Measurements from ENCODE around the gene F7.
"Not testable (repeated sequence)": the region's sequence is repeated elsewhere in the genome, so short reads cannot be mapped to it uniquely, and the experiment has no call there.

F7 gene

GRCh38 chr13:113074876-113075275 lies 30.7 kb upstream of the F7 start:
- no peaks in the 10 kb centered on the region for H3K4me1 ChIP-seq (ENCODE audit: control insufficient read depth, insufficient read depth, low read length)
- H3K9me3 ChIP-seq (ENCODE audit: control insufficient read depth, insufficient read depth, low read length), result no peaks in the 10 kb centered on the region
- H3K36me3 ChIP-seq (ENCODE audit: control insufficient read depth, insufficient read depth, low read length), result peaks cover 5% of the 10 kb centered on the region
- H3K4me3 ChIP-seq (ENCODE audit: low read depth, low read length), result no peak overlapping the region
- H3K27me3 ChIP-seq (ENCODE audit: control insufficient read depth, insufficient read depth, low read length), result no peaks in the 10 kb centered on the region
- no peak overlapping the region for H3K9ac ChIP-seq (ENCODE audit: low read depth, low read length)

- Histone ChIP-seq H3K36me3 (ENCODE audit: control insufficient read depth, insufficient read depth, low read length) (peaks cover 5% of the 10 kb centered on the region), H3K4me3 (ENCODE audit: low read depth, low read length) (no peak overlapping the region), H3K27me3 (ENCODE audit: control insufficient read depth, insufficient read depth, low read length) (no peaks in the 10 kb centered on the region), H3K9me3 (ENCODE audit: control insufficient read depth, insufficient read depth, low read length) (no peaks in the 10 kb centered on the region), H3K4me1 (ENCODE audit: control insufficient read depth, insufficient read depth, low read length) (no peaks in the 10 kb centered on the region), H3K9ac (ENCODE audit: low read depth, low read length) (no peak overlapping the region)
Measured at GRCh38 chr13:113075711-113076110, 29.9 kb upstream of the F7 start.

- H3K4me1 ChIP-seq (ENCODE audit: control insufficient read depth, insufficient read depth, low read length), result no peaks in the 10 kb centered on the region
- H3K27me3 ChIP-seq (ENCODE audit: control insufficient read depth, insufficient read depth, low read length), result no peaks in the 10 kb centered on the region
- H3K9me3 ChIP-seq (ENCODE audit: control insufficient read depth, insufficient read depth, low read length), result no peaks in the 10 kb centered on the region
- H3K4me3 ChIP-seq (ENCODE audit: low read depth, low read length), result no peak overlapping the region
- peaks cover 5% of the 10 kb centered on the region for H3K36me3 ChIP-seq (ENCODE audit: control insufficient read depth, insufficient read depth, low read length)
- H3K9ac ChIP-seq (ENCODE audit: low read depth, low read length), result no peak overlapping the region
Measured at GRCh38 chr13:113076681-113077401, 28.8 kb upstream of the F7 start.

- no peak overlapping the region for H3K4me3 ChIP-seq (ENCODE audit: low read depth, low read length)
- H3K9me3 ChIP-seq (ENCODE audit: control insufficient read depth, insufficient read depth, low read length), result no peaks in the 10 kb centered on the region
- H3K36me3 ChIP-seq (ENCODE audit: control insufficient read depth, insufficient read depth, low read length), result peaks cover 5% of the 10 kb centered on the region
- no peak overlapping the region for H3K9ac ChIP-seq (ENCODE audit: low read depth, low read length)
- H3K4me1 ChIP-seq (ENCODE audit: control insufficient read depth, insufficient read depth, low read length), result no peaks in the 10 kb centered on the region
- H3K27me3 ChIP-seq (ENCODE audit: control insufficient read depth, insufficient read depth, low read length), result no peaks in the 10 kb centered on the region
Measured at GRCh38 chr13:113077566-113077952, 28.0 kb upstream of the F7 start.

- H3K9me3 ChIP-seq (ENCODE audit: control insufficient read depth, insufficient read depth, low read length), result no peaks in the 10 kb centered on the region
- no peaks in the 10 kb centered on the region for H3K4me1 ChIP-seq (ENCODE audit: control insufficient read depth, insufficient read depth, low read length)
- no peak overlapping the region for H3K4me3 ChIP-seq (ENCODE audit: low read depth, low read length)
- no peaks in the 10 kb centered on the region for H3K27me3 ChIP-seq (ENCODE audit: control insufficient read depth, insufficient read depth, low read length)
- H3K36me3 ChIP-seq (ENCODE audit: control insufficient read depth, insufficient read depth, low read length), result peaks cover 5% of the 10 kb centered on the region
- H3K9ac ChIP-seq (ENCODE audit: low read depth, low read length), result no peak overlapping the region
Measured at GRCh38 chr13:113077953-113078901, 27.4 kb upstream of the F7 start.

- no peaks in the 10 kb centered on the region for H3K9me3 ChIP-seq (ENCODE audit: control insufficient read depth, insufficient read depth, low read length)
- H3K36me3 ChIP-seq (ENCODE audit: control insufficient read depth, insufficient read depth, low read length), result peaks cover 5% of the 10 kb centered on the region
- H3K9ac ChIP-seq (ENCODE audit: low read depth, low read length), result no peak overlapping the region
- no peaks in the 10 kb centered on the region for H3K27me3 ChIP-seq (ENCODE audit: control insufficient read depth, insufficient read depth, low read length)
- no peaks in the 10 kb centered on the region for H3K4me1 ChIP-seq (ENCODE audit: control insufficient read depth, insufficient read depth, low read length)
- H3K4me3 ChIP-seq (ENCODE audit: low read depth, low read length), result no peak overlapping the region
Measured at GRCh38 chr13:113078902-113079780, 26.4 kb upstream of the F7 start.

GRCh38 chr13:113079781-113080080 lies 25.9 kb upstream of the F7 start:
- H3K4me3 ChIP-seq (ENCODE audit: low read depth, low read length); H3K4me1 ChIP-seq (ENCODE audit: control insufficient read depth, insufficient read depth, low read length); H3K36me3 ChIP-seq (ENCODE audit: control insufficient read depth, insufficient read depth, low read length); H3K9ac ChIP-seq (ENCODE audit: low read depth, low read length); H3K27me3 ChIP-seq (ENCODE audit: control insufficient read depth, insufficient read depth, low read length); H3K9me3 ChIP-seq (ENCODE audit: control insufficient read depth, insufficient read depth, low read length): not testable (repeated sequence)

- no peak overlapping the region for H3K4me3 ChIP-seq (ENCODE audit: low read depth, low read length)
- H3K27me3 ChIP-seq (ENCODE audit: control insufficient read depth, insufficient read depth, low read length), result no peaks in the 10 kb centered on the region
- H3K4me1 ChIP-seq (ENCODE audit: control insufficient read depth, insufficient read depth, low read length), result no peaks in the 10 kb centered on the region
- peaks cover 8% of the 10 kb centered on the region for H3K36me3 ChIP-seq (ENCODE audit: control insufficient read depth, insufficient read depth, low read length)
- no peak overlapping the region for H3K9ac ChIP-seq (ENCODE audit: low read depth, low read length)
- H3K9me3 ChIP-seq (ENCODE audit: control insufficient read depth, insufficient read depth, low read length), result no peaks in the 10 kb centered on the region
Measured at GRCh38 chr13:113080361-113080831, 25.2 kb upstream of the F7 start.

GRCh38 chr13:113080901-113081521 lies 24.6 kb upstream of the F7 start:
- Histone ChIP-seq H3K4me3 (ENCODE audit: low read depth, low read length) (no peak overlapping the region), H3K9ac (ENCODE audit: low read depth, low read length) (no peak overlapping the region), H3K36me3 (ENCODE audit: control insufficient read depth, insufficient read depth, low read length) (peaks cover 8% of the 10 kb centered on the region), H3K4me1 (ENCODE audit: control insufficient read depth, insufficient read depth, low read length) (no peaks in the 10 kb centered on the region), H3K27me3 (ENCODE audit: control insufficient read depth, insufficient read depth, low read length) (no peaks in the 10 kb centered on the region), H3K9me3 (ENCODE audit: control insufficient read depth, insufficient read depth, low read length) (no peaks in the 10 kb centered on the region)

- no peaks in the 10 kb centered on the region for H3K27me3 ChIP-seq (ENCODE audit: control insufficient read depth, insufficient read depth, low read length)
Measured at GRCh38 chr13:113082198-113083021, 23.2 kb upstream of the F7 start.

More at GRCh38 chr13:113082198-113083021, 23.2 kb upstream of the F7 start:
- no peaks in the 10 kb centered on the region for H3K4me1 ChIP-seq (ENCODE audit: control insufficient read depth, insufficient read depth, low read length)
- H3K9ac ChIP-seq (ENCODE audit: low read depth, low read length), result no peak overlapping the region
- no peak overlapping the region for H3K4me3 ChIP-seq (ENCODE audit: low read depth, low read length)
- peaks cover 5% of the 10 kb centered on the region for H3K36me3 ChIP-seq (ENCODE audit: control insufficient read depth, insufficient read depth, low read length)
- H3K9me3 ChIP-seq (ENCODE audit: control insufficient read depth, insufficient read depth, low read length), result no peaks in the 10 kb centered on the region

Data from iPS-15b (cell line).